Endothelial cell (in vitro differentiated cells): ENCODE measurements around the gene GALK2. TPM values are rescaled to one million over a fixed set of nuclear protein-coding genes. Genes with fewer than 3 reads are reported as not detected.
"Not testable (repeated sequence)": the region's sequence is repeated elsewhere in the genome, so short reads cannot be mapped to it uniquely, and the experiment has no call there.

Source experiments
- DNase-seq: peaks from one replicate; pipeline ENCODE4 v3.0.0; 2021; ENCODE audit warnings: low spot score
- H3K27ac Mint-ChIP-seq: one replicate; pipeline ENCODE4 v1.8.0; 2021; ENCODE audit warnings: mixed read lengths, inconsistent platforms; ENCODE audit not compliant: unreplicated experiment
- H3K27me3 Mint-ChIP-seq: one replicate; pipeline ENCODE4 v1.8.0; 2021; ENCODE audit warnings: mild to moderate bottlenecking, moderate library complexity, mixed read lengths, inconsistent platforms; ENCODE audit not compliant: unreplicated experiment
- H3K36me3 Mint-ChIP-seq: one replicate; pipeline ENCODE4 v1.8.0; 2021; ENCODE audit warnings: mild to moderate bottlenecking, low read depth, mixed read lengths, inconsistent platforms; ENCODE audit not compliant: unreplicated experiment
- H3K4me1 Mint-ChIP-seq: one replicate; pipeline ENCODE4 v1.8.0; 2021; ENCODE audit warnings: mild to moderate bottlenecking, mixed read lengths, inconsistent platforms; ENCODE audit not compliant: unreplicated experiment
- H3K4me3 Mint-ChIP-seq: one replicate; pipeline ENCODE4 v1.8.0; 2021; ENCODE audit warnings: mild to moderate bottlenecking, mixed read lengths, inconsistent platforms; ENCODE audit not compliant: unreplicated experiment
- H3K9me3 Mint-ChIP-seq: one replicate; pipeline ENCODE4 v1.8.0; 2021; ENCODE audit warnings: mixed read lengths, inconsistent platforms; ENCODE audit not compliant: unreplicated experiment
- CTCF ChIP-seq: fragments of 200-600 bp; sonication (generic); IDR thresholded peaks from one replicate; pipeline ENCODE4 v1.5.0; 2021; ENCODE audit warnings: antibody characterized with exemption; ENCODE audit not compliant: unreplicated experiment
- total RNA-seq: library from RNA; stranded (reverse); fragmentation: NEBNext Ultra II Directional; extraction: Animal tissue kit (Norgen Biotek cat#: 25700); gene quantifications from one replicate; pipeline ENCODE4 v1.2.1, GENCODE V29; 2021; ENCODE audit not compliant: unreplicated experiment

Gene GALK2
- total RNA-seq, 1 donor from 2014 or later = 25.7 TPM

- no peaks in the 10 kb centered on the region for H3K9me3 Mint-ChIP-seq
- no peak overlapping the region for H3K27ac Mint-ChIP-seq
- TF ChIP-seq CTCF = no peak
- no peak for DNase-seq
- H3K36me3 Mint-ChIP-seq = peaks cover 5% of the 10 kb centered on the region
- no peaks in the 10 kb centered on the region for H3K27me3 Mint-ChIP-seq
- peaks cover 13% of the 10 kb centered on the region for H3K4me1 Mint-ChIP-seq
- no peak overlapping the region for H3K4me3 Mint-ChIP-seq
These were observed 69.1 kb downstream of the GALK2 start for GRCh38 chr15:49239105-49239504.

- no peak for TF ChIP-seq CTCF
- Mint-ChIP-seq H3K9me3 (no peaks in the 10 kb centered on the region), H3K27me3 (no peaks in the 10 kb centered on the region), H3K27ac (no peak overlapping the region), H3K4me1 (peaks cover 11% of the 10 kb centered on the region), H3K4me3 (no peak overlapping the region), H3K36me3 (peaks cover 11% of the 10 kb centered on the region)
- no peak for DNase-seq
These were observed 72.8 kb downstream of the GALK2 start for GRCh38 chr15:49242820-49243219.

GRCh38 chr15:49247556-49248110 is 77.6 kb downstream of the GALK2 start:
- Mint-ChIP-seq H3K36me3 (peaks cover 28% of the 10 kb centered on the region), H3K27ac (no peak overlapping the region), H3K9me3 (no peaks in the 10 kb centered on the region), H3K4me1 (peaks cover 11% of the 10 kb centered on the region), H3K27me3 (no peaks in the 10 kb centered on the region), H3K4me3 (no peak overlapping the region)
- no peak for TF ChIP-seq CTCF
- no peak for DNase-seq

- DNase-seq = no peak
- Mint-ChIP-seq H3K27me3 (no peaks in the 10 kb centered on the region), H3K27ac (no peak overlapping the region), H3K4me1 (peaks cover 7% of the 10 kb centered on the region), H3K4me3 (peak overlapping the region; percentile 20), H3K36me3 (peaks cover 28% of the 10 kb centered on the region), H3K9me3 (no peaks in the 10 kb centered on the region)
- no peak for TF ChIP-seq CTCF
These were observed 78.2 kb downstream of the GALK2 start for GRCh38 chr15:49248291-49248690.

GRCh38 chr15:49255966-49256759 is 86.1 kb downstream of the GALK2 start:
- Mint-ChIP-seq H3K9me3 (no peaks in the 10 kb centered on the region), H3K27me3 (no peaks in the 10 kb centered on the region), H3K36me3 (peaks cover 8% of the 10 kb centered on the region), H3K27ac (no peak overlapping the region), H3K4me3 (no peak overlapping the region), H3K4me1 (no peaks in the 10 kb centered on the region)
- DNase-seq = no peak
- TF ChIP-seq CTCF = no peak

GRCh38 chr15:49265117-49265516 is 95.1 kb downstream of the GALK2 start:
- H3K36me3 Mint-ChIP-seq = peaks cover 19% of the 10 kb centered on the region
- H3K4me3 Mint-ChIP-seq, DNase-seq, H3K9me3 Mint-ChIP-seq, H3K27ac Mint-ChIP-seq, H3K4me1 Mint-ChIP-seq, H3K27me3 Mint-ChIP-seq: not testable (repeated sequence)
